ENCODE measurements around the gene HPX. TPM values are rescaled to one million over a fixed set of nuclear protein-coding genes. Genes with fewer than 3 reads are reported as not detected.

The HPX gene, protein sequence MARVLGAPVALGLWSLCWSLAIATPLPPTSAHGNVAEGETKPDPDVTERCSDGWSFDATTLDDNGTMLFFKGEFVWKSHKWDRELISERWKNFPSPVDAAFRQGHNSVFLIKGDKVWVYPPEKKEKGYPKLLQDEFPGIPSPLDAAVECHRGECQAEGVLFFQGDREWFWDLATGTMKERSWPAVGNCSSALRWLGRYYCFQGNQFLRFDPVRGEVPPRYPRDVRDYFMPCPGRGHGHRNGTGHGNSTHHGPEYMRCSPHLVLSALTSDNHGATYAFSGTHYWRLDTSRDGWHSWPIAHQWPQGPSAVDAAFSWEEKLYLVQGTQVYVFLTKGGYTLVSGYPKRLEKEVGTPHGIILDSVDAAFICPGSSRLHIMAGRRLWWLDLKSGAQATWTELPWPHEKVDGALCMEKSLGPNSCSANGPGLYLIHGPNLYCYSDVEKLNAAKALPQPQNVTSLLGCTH
- total RNA-seq (ENCODE audit: insufficient read depth, low replicate concordance), result 3.4 TPM

DNA sequence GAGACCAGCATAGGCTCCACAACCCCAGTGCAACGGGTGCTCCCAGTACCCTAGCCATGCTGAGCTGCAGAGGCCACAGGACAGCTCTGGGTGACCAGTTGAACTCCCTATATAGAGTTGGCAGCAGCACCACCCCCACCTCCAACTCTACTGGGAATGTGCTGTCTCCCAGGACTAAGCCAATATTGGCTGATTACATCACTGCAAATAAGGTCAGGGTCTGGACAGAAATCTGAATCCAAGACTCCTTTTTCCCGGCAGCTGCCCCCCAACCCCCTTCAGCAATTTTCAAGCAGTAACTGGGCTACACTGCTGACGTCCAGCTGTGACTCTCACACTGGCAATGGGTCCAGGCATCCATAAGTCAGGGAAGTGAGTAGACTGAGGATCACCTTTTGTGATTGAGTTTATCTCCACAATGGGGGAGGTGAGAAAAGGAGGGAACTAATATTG is at the start of gene HPX:
Gene HPX (minus strand): TSS at position 82 of the 453 bp plus-strand sequence. CDS start 24 bp downstream, at position 58.
- peak; percentile 9 for DNase-seq (ENCODE audit: low spot score)

DNA sequence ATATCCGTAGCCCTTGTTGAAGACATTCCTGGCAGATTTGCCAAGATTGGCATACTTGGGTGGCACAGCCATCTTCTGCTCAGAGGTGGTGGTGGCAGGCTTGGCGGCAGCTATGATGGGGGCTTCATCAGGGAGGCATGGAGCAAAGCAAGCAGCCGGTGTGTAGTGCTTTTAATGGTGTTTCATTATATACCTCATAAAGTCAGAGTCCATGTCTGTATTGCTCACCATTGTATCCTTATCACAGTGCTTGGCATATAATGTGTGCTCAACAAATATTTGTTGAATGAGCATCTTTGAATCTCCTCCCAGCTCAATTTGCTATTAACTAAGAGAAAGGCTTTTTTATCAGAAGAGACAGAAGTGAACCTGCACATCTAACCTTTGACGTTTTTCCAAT is 48.5 kb upstream of the HPX start:
- DNase-seq (ENCODE audit: low spot score), result no peak

DNA sequence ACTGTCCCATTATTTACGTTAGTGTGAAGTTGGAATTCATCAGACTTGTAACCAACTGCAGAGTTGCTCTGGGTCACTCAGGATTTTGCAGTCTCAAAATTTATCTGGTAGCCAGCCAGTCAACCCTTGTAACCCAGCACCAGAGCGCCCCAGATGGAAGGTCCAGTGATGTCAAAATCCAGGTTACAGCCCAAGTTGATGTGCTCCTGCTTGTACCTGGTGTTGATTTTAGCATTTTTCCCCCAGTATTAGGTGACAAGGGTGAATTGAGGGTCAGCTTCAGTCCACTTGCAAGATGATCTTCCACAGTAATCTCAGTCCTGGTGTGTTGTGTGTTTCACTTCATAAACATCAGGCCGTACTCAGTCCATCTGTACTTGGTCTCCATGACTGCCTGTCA is 48.0 kb upstream of the HPX start:
- no peak for DNase-seq (ENCODE audit: low spot score)

DNA sequence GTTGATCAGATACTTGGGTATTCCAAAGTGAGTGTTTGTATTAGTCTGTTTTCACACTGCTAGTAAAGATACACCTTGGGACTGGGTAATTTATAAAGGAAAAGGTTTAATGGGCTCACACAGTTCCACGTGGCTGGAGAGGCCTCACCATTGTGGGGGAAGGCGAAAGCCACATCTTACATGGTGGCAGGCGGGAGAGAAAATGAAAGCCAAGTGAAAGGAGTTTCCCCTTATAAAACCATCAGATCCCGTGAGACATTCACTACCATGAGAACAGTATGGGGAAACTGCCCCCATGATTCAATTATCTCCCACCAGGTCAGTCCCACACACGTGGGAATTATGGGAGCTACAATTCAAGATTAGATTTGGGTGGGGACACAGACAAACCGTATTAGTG is 47.6 kb upstream of the HPX start:
- DNase-seq (ENCODE audit: low spot score), result no peak

DNA sequence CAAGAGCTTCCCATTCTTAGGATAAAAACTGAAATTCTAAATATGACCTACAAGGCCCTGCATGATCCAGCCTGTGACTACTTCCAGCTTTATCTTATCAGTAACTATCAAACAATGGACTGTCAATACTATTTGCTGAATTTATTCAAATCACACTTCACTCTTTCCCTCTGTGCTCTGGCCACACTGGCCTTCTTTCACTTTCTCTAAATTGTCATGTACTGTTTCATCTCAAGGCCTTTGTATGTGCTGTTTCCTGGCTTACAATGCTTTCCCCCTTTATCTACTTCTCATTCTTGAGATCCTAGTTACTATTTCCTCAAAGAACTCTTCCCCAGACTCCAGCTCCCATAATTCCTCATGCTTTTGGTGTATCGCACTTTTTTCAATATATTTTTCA is 46.2 kb upstream of the HPX start:
- DNase-seq (ENCODE audit: low spot score), result no peak

DNA sequence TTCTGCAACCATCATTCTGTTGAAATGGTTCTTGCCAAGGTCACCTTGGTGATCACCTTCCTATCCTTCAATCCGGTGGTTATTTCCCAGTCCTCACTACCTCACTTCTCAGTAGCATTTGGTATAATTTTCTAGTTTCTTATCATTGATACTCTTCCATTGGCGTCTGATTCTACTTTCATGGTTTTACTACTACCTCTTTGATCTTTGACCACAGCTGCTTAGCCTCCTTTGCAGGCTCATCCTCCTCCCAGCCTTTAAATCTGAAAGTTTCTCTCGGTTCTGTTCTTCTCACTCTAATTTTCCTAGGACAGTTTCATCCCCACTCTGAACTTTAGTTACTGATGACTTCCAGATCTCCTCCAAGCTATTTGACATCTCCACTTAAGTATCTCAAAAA is 45.5 kb upstream of the HPX start:
- no peak for DNase-seq (ENCODE audit: low spot score)

DNA sequence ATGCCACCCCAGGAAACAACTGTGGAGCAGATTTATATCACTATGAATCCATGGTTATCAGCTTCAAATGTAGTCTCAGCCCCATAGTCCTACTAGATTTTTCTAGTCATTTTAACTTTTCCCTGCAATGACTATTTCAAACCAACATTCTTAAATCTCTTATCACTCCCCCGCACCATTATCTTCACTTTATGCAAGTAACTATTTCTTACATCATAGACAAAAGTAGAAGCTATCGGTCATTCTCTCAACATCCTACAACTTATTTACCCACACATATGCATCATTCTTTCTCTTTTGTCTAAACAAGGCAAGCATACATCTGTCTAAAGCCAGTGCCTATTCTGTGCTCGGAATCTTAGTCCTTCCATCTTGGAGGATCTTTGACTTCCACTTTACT is 44.9 kb upstream of the HPX start:
- no peak for DNase-seq (ENCODE audit: low spot score)

DNA sequence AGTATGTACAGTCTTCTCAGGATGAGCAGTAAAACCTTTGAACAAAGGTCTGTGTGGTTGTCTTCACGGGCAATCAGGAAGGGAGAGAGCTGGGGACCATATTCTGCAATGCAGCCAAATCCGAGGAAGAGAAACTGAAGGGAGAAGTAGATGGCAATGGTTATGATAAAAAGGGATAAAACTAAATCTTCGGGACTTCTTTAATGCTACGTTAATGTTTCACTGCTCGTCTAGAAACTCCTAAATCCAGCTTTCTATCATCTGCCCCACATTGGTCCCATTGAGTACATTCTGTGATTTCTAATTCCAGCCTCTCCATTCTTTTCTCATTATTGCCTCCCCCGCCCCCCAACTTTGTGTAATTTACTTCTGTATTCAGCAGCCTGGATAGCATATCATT is 42.2 kb upstream of the HPX start:
- no peak for DNase-seq (ENCODE audit: low spot score)

DNA sequence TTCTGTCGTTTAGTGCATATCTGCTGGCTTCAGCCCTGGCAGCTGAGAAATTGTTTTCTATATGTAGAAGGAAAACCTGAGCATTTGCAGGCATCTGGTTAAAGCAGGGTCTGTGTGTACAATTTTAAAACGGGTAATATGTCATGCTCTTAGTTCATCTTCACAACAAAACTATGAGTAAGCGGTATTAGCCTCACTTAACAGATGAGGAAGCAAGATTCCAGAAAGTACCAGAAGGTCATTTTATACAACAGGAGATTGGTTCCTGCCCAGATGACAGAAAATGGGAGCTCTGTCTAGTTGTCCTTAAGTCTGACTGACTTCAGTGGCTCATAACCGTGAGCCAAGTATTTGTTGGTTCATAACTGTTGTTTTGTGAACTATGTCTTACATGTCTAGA is 41.7 kb upstream of the HPX start:
- no peak for DNase-seq (ENCODE audit: low spot score)

DNA sequence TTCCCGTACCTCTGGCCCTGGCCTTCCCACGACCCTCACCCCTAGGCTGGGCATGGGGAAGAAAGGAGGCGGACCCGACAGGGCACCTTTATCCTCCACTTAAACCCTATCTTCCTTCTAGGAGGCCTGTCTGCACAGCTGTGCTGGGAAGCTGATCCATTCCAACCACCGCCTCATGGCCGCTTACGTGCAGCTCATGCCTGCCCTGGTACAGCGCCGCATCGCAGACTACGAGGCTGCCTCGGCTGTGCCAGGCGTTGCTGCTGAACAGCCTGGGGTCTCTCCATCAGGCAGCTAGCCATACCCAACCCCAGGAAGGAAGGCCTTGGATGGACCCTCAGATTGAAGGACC is 41.1 kb upstream of the HPX start:
- no peak for DNase-seq (ENCODE audit: low spot score)

DNA sequence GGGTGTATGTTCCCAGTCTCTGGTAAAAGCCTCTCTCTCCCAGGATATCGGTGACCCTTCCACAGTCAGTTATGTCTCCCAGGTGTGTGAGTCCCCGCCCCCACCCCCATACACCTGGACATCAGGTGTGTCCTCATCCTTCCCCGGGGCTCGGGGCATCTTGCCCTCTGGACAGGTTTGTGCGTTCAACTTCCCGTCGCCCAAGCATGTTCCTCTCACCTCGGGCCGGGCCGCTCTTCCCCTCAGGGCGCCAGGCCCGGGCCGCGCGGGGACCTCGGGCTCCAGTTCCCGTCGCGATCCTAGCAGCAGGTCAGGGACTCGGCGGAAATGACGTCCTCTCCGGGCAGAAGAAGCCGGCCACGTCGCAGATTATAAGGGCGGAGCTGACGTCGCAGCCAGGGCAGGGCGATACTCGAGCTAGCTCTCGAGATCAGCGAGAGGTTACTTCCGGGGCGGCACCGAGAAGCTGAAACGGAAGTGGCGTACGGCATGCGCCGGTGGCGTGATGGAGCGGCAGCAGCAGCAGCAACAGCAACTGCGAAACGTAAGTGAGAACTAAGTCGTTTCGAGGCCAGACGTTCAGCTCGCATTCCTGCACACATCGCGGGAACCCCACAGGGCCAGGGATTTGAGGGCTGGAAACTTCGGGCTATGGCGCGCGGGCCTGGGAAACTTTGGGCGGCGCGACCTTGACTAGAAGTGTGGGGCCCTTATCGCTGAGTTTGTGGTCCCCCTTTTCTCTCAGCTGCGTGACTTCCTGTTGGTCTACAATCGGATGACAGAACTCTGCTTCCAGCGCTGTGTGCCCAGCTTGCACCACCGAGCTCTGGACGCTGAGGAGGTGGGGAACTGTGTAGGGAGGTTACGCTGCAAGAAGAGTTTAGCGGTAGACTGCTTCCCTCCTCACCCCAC is 40.5 kb upstream of the HPX start, which contains the start of the genes ARFIP2 and TIMM10B:
Gene ARFIP2 (minus strand): TSS at position 320 of the 912 bp plus-strand sequence. CDS start 910 bp downstream, outside the sequence.
Gene TIMM10B (plus strand): TSS at position 490 of the 912 bp plus-strand sequence. CDS start 16 bp downstream, at position 506.
- DNase-seq (ENCODE audit: low spot score), result peak; percentile 99

DNA sequence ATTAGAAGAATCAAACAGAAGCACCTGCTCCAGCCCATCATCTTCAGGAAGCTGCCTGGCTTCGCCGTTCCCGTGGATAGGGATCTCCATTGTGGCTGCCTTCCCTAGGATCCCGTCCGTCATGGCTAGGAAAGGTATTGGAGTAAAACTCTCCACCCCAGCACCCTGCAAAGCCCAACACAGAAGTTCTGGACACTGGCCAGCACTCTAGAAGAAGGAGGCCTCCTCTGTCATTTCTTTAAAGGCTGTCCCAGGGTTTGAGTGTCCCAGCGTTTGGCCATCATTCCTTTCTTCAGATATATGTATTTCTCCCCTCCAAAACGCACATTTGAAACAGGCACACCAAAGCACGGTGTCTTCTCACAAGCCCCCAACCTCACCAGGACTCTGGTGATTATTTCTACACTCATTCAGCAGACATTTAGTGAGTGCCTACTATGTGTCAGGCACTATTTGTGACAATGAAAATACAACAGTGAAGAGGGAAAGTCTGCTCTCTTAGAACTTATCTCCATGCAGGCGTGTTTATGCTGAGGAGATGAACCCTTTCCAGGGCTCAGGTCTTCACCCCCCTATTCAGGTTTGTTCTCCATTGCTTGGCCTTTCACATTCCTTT is 39.6 kb upstream of the HPX start:
- DNase-seq (ENCODE audit: low spot score), result no peak

DNA sequence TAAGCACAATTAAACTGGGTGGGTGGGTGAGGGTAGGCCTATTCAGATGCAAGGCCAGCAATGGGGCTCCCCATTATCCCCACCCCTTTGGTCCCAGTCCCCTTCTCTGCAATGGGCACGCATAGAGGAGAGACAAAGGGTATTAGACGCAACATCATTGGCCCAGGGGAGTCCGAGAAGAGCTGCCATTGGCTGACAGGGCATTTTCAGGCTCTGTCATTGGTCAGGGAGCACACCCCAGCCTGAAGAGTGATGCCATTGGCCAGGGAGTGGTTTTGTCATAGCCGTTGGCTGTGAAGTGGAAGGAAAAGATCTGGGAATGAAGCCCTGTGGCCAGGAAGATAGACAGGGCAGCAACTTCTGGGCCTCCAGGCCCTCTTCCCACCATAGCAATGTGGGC is 35.8 kb upstream of the HPX start:
- no peak for DNase-seq (ENCODE audit: low spot score)

DNA sequence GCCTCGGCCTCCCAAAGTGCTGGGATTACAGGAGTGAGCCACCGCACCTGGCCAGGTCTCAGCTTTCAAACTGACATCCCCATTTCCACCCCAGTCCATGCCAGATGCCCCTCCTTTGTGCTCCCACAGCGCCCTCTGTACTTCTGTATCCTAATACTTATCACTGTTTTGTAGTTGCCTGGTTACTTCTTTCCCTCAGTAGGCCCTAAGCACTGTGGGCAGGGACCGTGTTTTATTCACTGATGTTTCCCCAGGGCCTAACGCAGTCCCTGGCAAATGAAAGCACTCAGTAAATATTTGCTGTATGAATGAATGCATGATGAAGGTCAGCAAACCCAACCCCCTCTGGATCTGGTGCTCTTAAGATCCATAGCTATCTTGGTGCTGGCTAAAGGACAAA is 35.1 kb upstream of the HPX start:
- DNase-seq (ENCODE audit: low spot score), result no peak

DNA sequence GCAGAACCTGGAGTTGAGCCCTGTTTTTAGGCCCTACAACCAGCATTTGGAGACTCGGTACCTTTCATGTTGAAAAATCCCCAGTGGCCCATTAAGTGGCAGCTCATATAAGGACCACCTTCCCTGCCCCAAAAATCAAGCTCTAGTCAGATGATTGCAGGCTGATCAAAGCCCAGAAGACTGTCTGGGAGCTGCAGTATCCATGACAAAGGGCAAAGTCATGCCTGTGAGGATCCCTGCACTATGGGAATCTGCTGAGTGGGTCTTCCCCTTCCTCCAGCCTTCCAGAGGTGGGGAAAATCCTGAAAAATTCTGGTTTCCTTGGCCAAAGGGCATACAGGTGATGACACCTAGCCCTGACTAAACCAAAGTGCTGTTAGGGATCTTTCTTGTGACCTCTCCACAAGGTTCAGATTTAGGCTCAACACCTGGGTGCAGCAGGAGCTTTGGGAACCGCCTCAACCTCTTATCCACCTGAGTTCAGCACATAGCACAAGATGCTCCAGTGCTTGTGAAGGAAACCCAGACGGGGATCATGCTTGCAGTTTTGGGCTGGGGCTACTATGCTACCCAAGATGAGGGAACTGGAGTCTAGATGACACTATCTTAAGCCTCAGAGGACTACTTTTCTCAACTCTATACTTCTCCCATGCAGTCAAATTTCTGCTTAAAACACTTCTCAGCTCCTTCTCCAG is 34.2 kb upstream of the HPX start:
- peak; percentile 12 for DNase-seq (ENCODE audit: low spot score)

DNA sequence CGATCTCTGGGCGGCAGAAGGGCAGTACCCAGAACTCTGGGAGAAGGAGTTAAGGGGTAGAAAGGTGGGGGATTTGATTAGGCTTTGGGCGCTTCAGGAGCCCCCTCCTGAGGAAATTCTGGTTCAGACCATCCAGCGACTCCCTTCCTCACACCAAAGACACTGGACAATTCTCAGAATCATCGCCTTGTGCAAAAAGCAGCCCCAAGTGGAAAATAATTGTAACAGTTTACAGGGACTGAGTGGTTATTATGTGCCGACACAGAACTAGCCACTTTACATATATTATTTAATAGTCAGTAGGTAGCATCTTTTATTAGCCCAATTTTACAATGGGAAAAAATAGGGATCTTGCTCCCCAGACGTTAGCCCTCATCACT is 33.6 kb upstream of the HPX start:
- DNase-seq (ENCODE audit: low spot score), result no peak

DNA sequence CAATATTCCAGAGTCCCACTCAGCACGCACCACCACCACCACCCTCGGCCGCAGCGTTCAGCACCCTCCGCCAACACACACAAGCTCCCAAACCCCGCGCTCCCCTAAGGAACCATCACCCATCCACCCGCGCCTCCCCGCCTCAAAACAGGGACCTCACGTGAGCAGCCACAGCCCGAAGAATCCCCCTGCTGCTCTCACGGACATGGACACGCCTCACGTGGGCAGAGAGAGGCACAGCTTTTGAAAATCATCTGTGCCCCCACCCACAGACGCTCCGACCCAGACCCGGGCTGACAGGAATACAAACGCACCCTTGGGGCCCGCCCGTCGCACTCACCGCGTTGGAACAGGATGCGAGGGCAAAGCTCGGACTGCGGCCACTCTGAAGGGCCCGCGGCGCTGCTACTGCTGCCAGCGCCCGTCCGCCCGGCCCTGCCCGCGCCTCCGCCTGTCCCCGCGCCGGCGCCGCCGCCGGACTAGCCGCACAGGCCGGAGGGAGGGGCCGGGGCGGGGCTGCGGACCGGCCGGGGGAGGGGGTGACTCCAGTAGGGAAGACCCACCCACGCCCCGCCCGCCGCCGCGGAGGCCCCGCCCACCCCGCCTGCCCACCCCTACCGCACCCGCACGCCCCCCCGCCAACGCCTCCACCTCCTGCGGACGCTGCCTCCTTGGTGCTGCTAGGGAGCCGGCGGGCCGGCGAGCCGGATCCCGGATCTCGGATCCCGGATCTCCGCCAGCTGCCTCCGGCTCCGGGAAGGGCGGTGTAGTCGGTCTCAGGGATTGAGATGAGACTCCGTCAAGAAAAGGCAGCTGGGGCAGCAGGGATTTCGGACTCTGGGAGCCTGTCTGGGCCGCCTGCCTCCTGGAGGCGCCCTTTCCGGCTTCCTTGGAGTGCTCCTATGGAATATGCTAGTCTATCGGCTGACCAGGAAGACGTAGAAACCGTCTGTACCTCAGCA is 32.9 kb upstream of the HPX start, which contains the start of gene TRIM3:
Gene TRIM3 (minus strand): TSS at position 491 of the 962 bp plus-strand sequence. CDS start 8,246 bp downstream, outside the sequence.
- DNase-seq (ENCODE audit: low spot score), result peak; percentile 94

DNA sequence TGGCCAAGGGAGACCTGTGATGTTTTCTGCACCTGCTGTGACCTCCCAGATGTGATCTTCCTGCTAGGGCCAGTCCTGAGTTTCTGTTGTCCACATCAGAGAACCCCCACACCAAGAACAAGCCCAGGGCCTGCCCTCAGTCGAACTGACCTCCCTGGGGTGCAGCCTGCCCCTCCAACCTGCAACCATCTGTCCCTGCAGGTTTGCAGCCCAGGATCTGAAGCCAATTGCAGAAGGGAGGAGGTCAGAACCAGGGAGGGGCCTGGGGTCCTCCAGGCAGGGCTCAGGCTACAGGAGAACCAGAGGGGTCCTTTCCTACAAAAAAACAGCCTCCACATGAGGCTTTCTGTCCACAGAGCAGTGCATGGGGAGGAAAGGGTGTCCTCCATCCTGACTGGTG is 32.1 kb upstream of the HPX start:
- DNase-seq (ENCODE audit: low spot score), result no peak

DNA sequence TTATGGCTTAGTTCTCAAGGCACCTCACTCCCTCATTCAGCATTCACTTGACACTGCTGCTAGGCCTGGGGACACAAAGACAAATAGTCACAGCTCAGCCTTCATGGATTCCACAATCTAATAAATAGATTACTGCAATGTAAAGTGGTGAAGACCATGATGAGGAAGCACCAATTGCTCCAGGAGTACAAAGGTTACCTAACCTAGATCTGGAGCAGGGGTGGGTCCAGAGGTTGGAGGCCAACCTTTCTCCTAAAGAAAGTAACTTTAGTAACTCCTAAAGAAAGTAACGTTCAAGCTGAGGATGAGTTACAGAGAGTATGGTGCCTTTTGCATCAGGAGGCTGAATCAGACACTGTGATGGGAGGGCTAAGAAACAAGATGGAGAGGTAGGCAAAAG is 28.8 kb upstream of the HPX start:
- no peak for DNase-seq (ENCODE audit: low spot score)
